Mucosa of stomach (tissue), 1 donor: Measurements from ENCODE around the gene FBXL4.

Source experiments
- H3K27me3 ChIP-seq: one replicate; pipeline ENCODE4 v1.7.0; 2013; ENCODE audit warnings: mild to moderate bottlenecking, low read length; ENCODE audit not compliant: control insufficient read depth, insufficient read depth
- H3K36me3 ChIP-seq: one replicate; pipeline ENCODE4 v1.7.0; 2013; ENCODE audit warnings: low read length; ENCODE audit not compliant: control insufficient read depth, insufficient read depth
- H3K4me1 ChIP-seq: one replicate; pipeline ENCODE4 v1.7.0; 2013; ENCODE audit warnings: mild to moderate bottlenecking, low read length; ENCODE audit not compliant: control insufficient read depth, insufficient read depth
- H3K4me3 ChIP-seq: one replicate; pipeline ENCODE4 v1.7.0; 2013; ENCODE audit warnings: low read length
- H3K9ac ChIP-seq: one replicate; pipeline ENCODE4 v1.7.0; 2013; ENCODE audit warnings: mild to moderate bottlenecking, low read length, moderate library complexity
- H3K9me3 ChIP-seq: one replicate; pipeline ENCODE4 v1.7.0; 2013; ENCODE audit warnings: mild to moderate bottlenecking, low read length, moderate library complexity; ENCODE audit not compliant: control insufficient read depth
- donor health status: Pancreatic carcinoma.

FBXL4 gene

GRCh38 chr6:98840996-98841513 lies 106.7 kb downstream of the FBXL4 start:
- Histone ChIP-seq H3K27me3 (peaks cover 95% of the 10 kb centered on the region), H3K36me3 (no peaks in the 10 kb centered on the region)

GRCh38 chr6:98840385-98840784 lies 107.4 kb downstream of the FBXL4 start:
- Histone ChIP-seq H3K27me3 (peaks cover 95% of the 10 kb centered on the region), H3K4me1 (peaks cover 21% of the 10 kb centered on the region), H3K9me3 (no peaks in the 10 kb centered on the region), H3K4me3 (no peak overlapping the region), H3K36me3 (no peaks in the 10 kb centered on the region), H3K9ac (no peak overlapping the region)

More at GRCh38 chr6:98840996-98841513, 106.7 kb downstream of the FBXL4 start:
- H3K9me3 ChIP-seq = no peaks in the 10 kb centered on the region
- H3K4me3 ChIP-seq = no peak overlapping the region
- H3K4me1 ChIP-seq = peaks cover 18% of the 10 kb centered on the region
- no peak overlapping the region for H3K9ac ChIP-seq

GRCh38 chr6:98839781-98840361 lies 107.9 kb downstream of the FBXL4 start:
- peaks cover 94% of the 10 kb centered on the region for H3K27me3 ChIP-seq
- H3K9ac ChIP-seq = no peak overlapping the region
- H3K36me3 ChIP-seq = no peaks in the 10 kb centered on the region

GRCh38 chr6:98838975-98839374 lies 108.8 kb downstream of the FBXL4 start:
- Histone ChIP-seq H3K4me1 (peaks cover 17% of the 10 kb centered on the region), H3K36me3 (no peaks in the 10 kb centered on the region), H3K4me3 (no peak overlapping the region), H3K9me3 (no peaks in the 10 kb centered on the region), H3K9ac (no peak overlapping the region), H3K27me3 (peaks cover 93% of the 10 kb centered on the region)

More at GRCh38 chr6:98839781-98840361, 107.9 kb downstream of the FBXL4 start:
- no peak overlapping the region for H3K4me3 ChIP-seq
- peaks cover 17% of the 10 kb centered on the region for H3K4me1 ChIP-seq
- no peaks in the 10 kb centered on the region for H3K9me3 ChIP-seq

- Histone ChIP-seq H3K9ac (no peak overlapping the region), H3K4me1 (peaks cover 26% of the 10 kb centered on the region), H3K36me3 (no peaks in the 10 kb centered on the region), H3K4me3 (no peak overlapping the region), H3K27me3 (peaks cover 93% of the 10 kb centered on the region), H3K9me3 (no peaks in the 10 kb centered on the region)
Observed at GRCh38 chr6:98838032-98838431, 109.7 kb downstream of the FBXL4 start.

GRCh38 chr6:98836962-98837944 lies 110.5 kb downstream of the FBXL4 start:
- Histone ChIP-seq H3K9ac (no peak overlapping the region), H3K4me3 (no peak overlapping the region), H3K9me3 (no peaks in the 10 kb centered on the region), H3K27me3 (peaks cover 93% of the 10 kb centered on the region), H3K36me3 (no peaks in the 10 kb centered on the region), H3K4me1 (peaks cover 34% of the 10 kb centered on the region)

- Histone ChIP-seq H3K4me3 (no peak overlapping the region), H3K9ac (no peak overlapping the region), H3K9me3 (no peaks in the 10 kb centered on the region), H3K4me1 (peaks cover 42% of the 10 kb centered on the region), H3K27me3 (peaks cover 93% of the 10 kb centered on the region), H3K36me3 (no peaks in the 10 kb centered on the region)
Observed at GRCh38 chr6:98836025-98836961, 111.5 kb downstream of the FBXL4 start.

GRCh38 chr6:98835149-98836024 lies 112.4 kb downstream of the FBXL4 start:
- Histone ChIP-seq H3K9ac (no peak overlapping the region), H3K9me3 (no peaks in the 10 kb centered on the region), H3K4me1 (peaks cover 45% of the 10 kb centered on the region), H3K36me3 (no peaks in the 10 kb centered on the region), H3K4me3 (no peak overlapping the region), H3K27me3 (peaks cover 93% of the 10 kb centered on the region)

- no peak within 1 kb of the TSS for H3K4me3 ChIP-seq
- H3K4me1 ChIP-seq = peaks cover 45% of the 10 kb centered on the region
- H3K9me3 ChIP-seq = no peaks in the 10 kb centered on the region
- H3K9ac ChIP-seq = no peak within 1 kb of the TSS
- peaks cover 91% of the 10 kb centered on the region for H3K27me3 ChIP-seq
- no peaks in the 10 kb centered on the region for H3K36me3 ChIP-seq
Observed at GRCh38 chr6:98834060-98835031, 113.4 kb downstream of the FBXL4 start, which contains the start of gene POU3F2. Gene POU3F2, plus strand, starts transcription at chr6:98834574. Its CDS starts 300 bp downstream, at chr6:98834874.
